PC-3 (cell line): ENCODE results near the gene CCDC91. TPM values are rescaled to one million over a fixed set of nuclear protein-coding genes. Genes with fewer than 3 reads are reported as not detected.

Experiments used
- ATAC-seq: fragments of 200-7000 bp; cut with Tn5 transposase; 2 replicates; pipeline ENCODE4 v1.9.1; 2020; ENCODE audit warnings: mild to moderate bottlenecking, moderate library complexity
- BruUV-seq: library from RNA; stranded (reverse); fragments of 400-500 nt; replicated peaks from 2 replicates; lab custom pipeline; 2021; lab: Mats Ljungman, UMichigan
- CTCF ChIA-PET: fragments of 300-600 bp; sonication (Branson Sonifier 250); formaldehyde crosslinking; loops from one replicate; lab custom pipeline; 2022; ENCODE audit warnings: antibody characterized with exemption; lab: Charles Lee
- POLR2A ChIA-PET: fragments of 300-600 bp; sonication (Branson Sonifier 250); formaldehyde crosslinking; loops from one replicate; lab custom pipeline; 2022; ENCODE audit warnings: antibody characterized with exemption; ENCODE audit not compliant: unreplicated experiment; lab: Charles Lee
- DNase-seq: peaks from one replicate; pipeline ENCODE4 v3.0.0-alpha.2; 2015
- H2AFZ ChIP-seq: fragments of 300-600 bp; sonication (generic); 2 replicates; pipeline ENCODE4 v1.6.0; 2016; ENCODE audit warnings: antibody characterized with exemption, low read length
- H3F3A ChIP-seq: fragments of 300-600 bp; sonication (generic); one replicate; pipeline ENCODE4 v1.6.0; 2017; ENCODE audit warnings: antibody characterized with exemption, low read length, control low read depth, mild to moderate bottlenecking; ENCODE audit not compliant: unreplicated experiment
- H3K27ac ChIP-seq: fragments of 300-600 bp; sonication (generic); 2 replicates; pipeline ENCODE4 v1.5.1; 2016; ENCODE audit warnings: mild to moderate bottlenecking, low read length
- H3K27me3 ChIP-seq: fragments of 300-600 bp; sonication (generic); 2 replicates; pipeline ENCODE4 v1.6.1; 2016; ENCODE audit warnings: low read length, mixed read lengths
- H3K36me3 ChIP-seq: fragments of 300-600 bp; sonication (generic); 2 replicates; pipeline ENCODE4 v1.6.1; 2016; ENCODE audit warnings: low read depth, mixed run types, low read length, mixed read lengths
- H3K4me1 ChIP-seq: fragments of 300-600 bp; sonication (generic); 2 replicates; pipeline ENCODE4 v1.5.1; 2016; ENCODE audit warnings: low read length; ENCODE audit not compliant: insufficient read depth
- H3K4me2 ChIP-seq: fragments of 300-600 bp; sonication (generic); 2 replicates; pipeline ENCODE4 v1.6.0; 2016; ENCODE audit warnings: low read length
- H3K4me3 ChIP-seq: fragments of 300-600 bp; sonication (generic); 2 replicates; pipeline ENCODE4 v1.5.1; 2016; ENCODE audit warnings: mild to moderate bottlenecking, low read length, mixed read lengths
- H3K79me2 ChIP-seq: fragments of 300-600 bp; sonication (generic); 2 replicates; pipeline ENCODE4 v1.6.1; 2017; ENCODE audit warnings: low read length, mixed read lengths
- H3K9ac ChIP-seq: fragments of 300-600 bp; sonication (generic); 2 replicates; pipeline ENCODE4 v1.6.0; 2016; ENCODE audit warnings: mild to moderate bottlenecking, low read length
- H3K9me2 ChIP-seq: fragments of 300-600 bp; sonication (generic); replicated peaks from 2 replicates; pipeline ENCODE4 v1.6.1; 2016; ENCODE audit warnings: mixed run types, low read length, mixed read lengths
- H3K9me3 ChIP-seq: fragments of 300-600 bp; sonication (generic); 2 replicates; pipeline ENCODE4 v1.6.1; 2016; ENCODE audit warnings: low read length, mixed read lengths
- H4K20me1 ChIP-seq: fragments of 300-600 bp; sonication (generic); 2 replicates; pipeline ENCODE4 v1.6.1; 2016; ENCODE audit warnings: low read length, mixed read lengths
- EZH2 ChIP-seq: fragments of 300-600 bp; sonication (generic); IDR thresholded peaks from one replicate; pipeline ENCODE4 v1.6.1; 2017; ENCODE audit warnings: antibody characterized with exemption, mild to moderate bottlenecking, low read length; ENCODE audit not compliant: unreplicated experiment
- EZH2phosphoT487 ChIP-seq: fragments of 300-600 bp; sonication (generic); IDR thresholded peaks from 2 replicates; pipeline ENCODE4 v1.6.1; 2018; ENCODE audit warnings: mild to moderate bottlenecking, antibody characterized with exemption, low read length, borderline replicate concordance
- intact Hi-C: fragments of 100-400 bp; cut with micrococcal nuclease; formaldehyde crosslinking; loops from 2 replicates; pipeline ENCODE4 v1.9.0; 2023
- total RNA-seq: library from RNA; depleted of rRNA; stranded (reverse); fragments of >200 nt; gene quantifications from 2 replicates; pipeline ENCODE4 v1.2.3, GENCODE V29; 2014
- TF ChIP-seq, protein P1 (sequence below): fragments of 300-600 bp; sonication (generic); conservative IDR thresholded peaks from 2 replicates; pipeline ENCODE4 v1.5.1; 2017; ENCODE audit warnings: antibody characterized with exemption, low read depth, mild to moderate bottlenecking, low read length

CCDC91 gene
- total RNA-seq, 1 experiment from 2014 or later = 15.7 TPM

DNA sequence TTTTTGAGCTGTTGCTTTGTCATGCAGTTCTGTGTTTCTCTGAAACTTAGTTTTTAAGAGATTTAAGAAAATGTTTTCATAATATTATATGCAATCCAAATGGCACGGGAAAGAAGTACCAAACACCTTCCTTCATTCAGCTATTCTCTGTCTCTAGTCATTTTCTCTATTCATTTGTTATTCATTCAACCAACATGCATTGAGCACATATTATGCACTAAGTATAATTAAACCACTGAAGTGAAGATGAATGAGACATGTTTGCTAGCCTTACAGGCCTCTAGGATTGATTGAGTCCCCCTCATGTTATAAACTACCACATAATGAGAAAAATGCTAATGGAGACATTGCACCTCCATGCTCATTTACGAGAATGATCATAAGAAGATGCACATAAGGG is 45.7 kb upstream of the CCDC91 start:
- Histone ChIP-seq H2AFZ (no peak overlapping the region), H3K36me3 (no peaks in the 10 kb centered on the region), H3K79me2 (no peaks in the 10 kb centered on the region), H3K4me2 (no peak overlapping the region), H3K4me3 (no peak overlapping the region), H3K4me1 (no peaks in the 10 kb centered on the region), H3K9me3 (no peaks in the 10 kb centered on the region), H3K9me2 (no peaks in the 10 kb centered on the region), H3K27me3 (no peaks in the 10 kb centered on the region), H3K27ac (no peak overlapping the region), H3K9ac (no peak overlapping the region), H4K20me1 (no peaks in the 10 kb centered on the region), H3F3A (no peaks in the 10 kb centered on the region)
- ChIA-PET CTCF (no interaction called here), POLR2A (no interaction called here)
- DNase-seq (no peak), ATAC-seq (no peak)
- intact Hi-C loops = no loop called here
- no TSS peak for BruUV-seq
- TF ChIP-seq EZH2phosphoT487 (no peak), EZH2 (no peak)
- TF ChIP-seq, protein P1, sequence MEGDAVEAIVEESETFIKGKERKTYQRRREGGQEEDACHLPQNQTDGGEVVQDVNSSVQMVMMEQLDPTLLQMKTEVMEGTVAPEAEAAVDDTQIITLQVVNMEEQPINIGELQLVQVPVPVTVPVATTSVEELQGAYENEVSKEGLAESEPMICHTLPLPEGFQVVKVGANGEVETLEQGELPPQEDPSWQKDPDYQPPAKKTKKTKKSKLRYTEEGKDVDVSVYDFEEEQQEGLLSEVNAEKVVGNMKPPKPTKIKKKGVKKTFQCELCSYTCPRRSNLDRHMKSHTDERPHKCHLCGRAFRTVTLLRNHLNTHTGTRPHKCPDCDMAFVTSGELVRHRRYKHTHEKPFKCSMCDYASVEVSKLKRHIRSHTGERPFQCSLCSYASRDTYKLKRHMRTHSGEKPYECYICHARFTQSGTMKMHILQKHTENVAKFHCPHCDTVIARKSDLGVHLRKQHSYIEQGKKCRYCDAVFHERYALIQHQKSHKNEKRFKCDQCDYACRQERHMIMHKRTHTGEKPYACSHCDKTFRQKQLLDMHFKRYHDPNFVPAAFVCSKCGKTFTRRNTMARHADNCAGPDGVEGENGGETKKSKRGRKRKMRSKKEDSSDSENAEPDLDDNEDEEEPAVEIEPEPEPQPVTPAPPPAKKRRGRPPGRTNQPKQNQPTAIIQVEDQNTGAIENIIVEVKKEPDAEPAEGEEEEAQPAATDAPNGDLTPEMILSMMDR = no peak

DNA sequence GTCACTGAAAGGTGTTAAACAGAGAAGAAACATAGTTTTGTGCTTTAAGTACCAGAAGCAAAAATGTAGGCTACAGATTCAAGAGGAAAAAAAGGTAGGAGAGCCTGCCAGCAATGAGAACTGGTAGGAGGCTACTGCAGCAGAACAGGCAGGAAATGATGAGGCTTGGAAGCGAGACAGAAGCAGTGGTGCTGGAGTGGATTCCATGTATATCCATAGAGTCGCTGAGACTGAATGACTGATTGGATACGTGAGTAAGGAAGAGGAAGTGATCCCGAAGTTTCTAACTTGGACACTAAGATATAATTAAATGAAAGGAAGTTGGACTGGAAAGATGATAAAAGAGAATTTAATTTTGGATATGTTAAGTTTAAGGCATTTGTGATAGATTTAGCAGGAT is 45.0 kb upstream of the CCDC91 start:
- intact Hi-C loops = no loop called here
- Histone ChIP-seq H3F3A (no peaks in the 10 kb centered on the region), H3K4me3 (no peak overlapping the region), H3K4me1 (no peaks in the 10 kb centered on the region), H3K9me2 (no peaks in the 10 kb centered on the region), H3K9ac (no peak overlapping the region), H3K9me3 (no peaks in the 10 kb centered on the region), H3K27me3 (no peaks in the 10 kb centered on the region), H2AFZ (no peak overlapping the region), H3K79me2 (no peaks in the 10 kb centered on the region), H4K20me1 (no peaks in the 10 kb centered on the region), H3K4me2 (no peak overlapping the region), H3K36me3 (no peaks in the 10 kb centered on the region), H3K27ac (no peak overlapping the region)
- CTCF ChIA-PET = no interaction called here
- TF ChIP-seq EZH2 (no peak), EZH2phosphoT487 (no peak)
- TF ChIP-seq, protein P1 = no peak
- BruUV-seq = no TSS peak
- ATAC-seq = no peak
- DNase-seq = no peak
- POLR2A ChIA-PET = no interaction called here

DNA sequence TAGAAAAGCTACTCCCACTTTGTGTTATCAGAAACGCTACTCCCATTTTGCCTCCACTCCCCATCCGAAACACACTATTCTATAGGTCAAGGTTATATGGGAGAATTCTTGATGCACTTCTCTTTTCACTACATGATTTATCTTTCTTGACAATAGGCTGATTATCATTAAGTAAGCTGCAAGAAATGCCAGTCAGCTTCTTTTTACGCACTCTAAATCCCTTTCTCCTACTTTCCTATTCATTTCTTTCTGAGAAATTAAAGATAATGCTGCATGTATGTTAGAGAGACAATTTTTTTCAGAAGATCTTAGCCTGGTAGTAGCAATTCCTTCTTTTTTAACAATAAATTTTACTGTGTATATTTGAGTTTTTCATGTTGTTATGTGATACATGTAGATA is 41.0 kb upstream of the CCDC91 start:
- no TSS peak for BruUV-seq
- H3K9ac ChIP-seq = no peak overlapping the region
- ChIA-PET CTCF (no interaction called here), POLR2A (no interaction called here)
- TF ChIP-seq EZH2 = no peak
- TF ChIP-seq EZH2phosphoT487 = no peak
- TF ChIP-seq, protein P1 = no peak
- intact Hi-C loops = no loop called here
- H3K27me3 ChIP-seq = no peaks in the 10 kb centered on the region
- H3K4me1 ChIP-seq = no peaks in the 10 kb centered on the region
- H3K4me2 ChIP-seq = no peak overlapping the region
- no peaks in the 10 kb centered on the region for H3F3A ChIP-seq
- no peak overlapping the region for H2AFZ ChIP-seq
- no peaks in the 10 kb centered on the region for H3K36me3 ChIP-seq
- ATAC-seq = no peak
- no peaks in the 10 kb centered on the region for H3K79me2 ChIP-seq
- no peaks in the 10 kb centered on the region; the same call in 1 of the 2 replicates for H3K9me2 ChIP-seq
- no peak overlapping the region for H3K27ac ChIP-seq
- H3K4me3 ChIP-seq = no peak overlapping the region
- no peaks in the 10 kb centered on the region for H4K20me1 ChIP-seq
- DNase-seq = no peak
- no peaks in the 10 kb centered on the region for H3K9me3 ChIP-seq
